MM.1S (cell line): ENCODE measurements around the gene ANKH.

ENCODE experiments used
- DNase-seq: peaks from one replicate; pipeline ENCODE4 v3.0.0-alpha.2; 2015
- H2AFZ ChIP-seq: fragments of 300-600 bp; sonication (generic); 2 replicates; pipeline ENCODE4 v1.6.0; 2016; ENCODE audit warnings: antibody characterized with exemption, low read length
- H3F3A ChIP-seq: fragments of 300-600 bp; sonication (generic); 2 replicates; pipeline ENCODE4 v1.6.1; 2016; ENCODE audit warnings: mild to moderate bottlenecking, antibody characterized with exemption, low read length, moderate library complexity, mixed read lengths; ENCODE audit not compliant: insufficient read depth
- H3K27ac ChIP-seq: fragments of 300-600 bp; sonication (generic); 2 replicates; pipeline ENCODE4 v1.5.1; 2016; ENCODE audit warnings: mild to moderate bottlenecking, low read length
- H3K27me3 ChIP-seq: fragments of 300-600 bp; sonication (generic); replicated peaks from 2 replicates; pipeline ENCODE4 v1.6.0; 2016; ENCODE audit warnings: low read length; ENCODE audit not compliant: insufficient read depth
- H3K36me3 ChIP-seq: fragments of 300-600 bp; sonication (generic); replicated peaks from 2 replicates; pipeline ENCODE4 v1.6.1; 2016; ENCODE audit warnings: mild to moderate bottlenecking, low read length, mixed read lengths; ENCODE audit not compliant: insufficient read depth
- H3K4me1 ChIP-seq: fragments of 300-600 bp; sonication (generic); 2 replicates; pipeline ENCODE4 v1.6.1; 2016; ENCODE audit warnings: low read length, mixed read lengths
- H3K4me2 ChIP-seq: fragments of 300-600 bp; sonication (generic); 2 replicates; pipeline ENCODE4 v1.6.0; 2016; ENCODE audit warnings: low read depth, low read length
- H3K4me3 ChIP-seq: fragments of 300-600 bp; sonication (generic); 2 replicates; pipeline ENCODE4 v1.5.1; 2016; ENCODE audit warnings: low read length, mixed read lengths
- H3K79me2 ChIP-seq: fragments of 300-600 bp; sonication (generic); 2 replicates; pipeline ENCODE4 v1.6.1; 2016; ENCODE audit warnings: mixed run types, low read length, mixed read lengths
- H3K9ac ChIP-seq: fragments of 300-600 bp; sonication (generic); 2 replicates; pipeline ENCODE4 v1.6.1; 2016; ENCODE audit warnings: low read length, mixed read lengths
- H3K9me2 ChIP-seq: fragments of 300-600 bp; sonication (generic); replicated peaks from 2 replicates; pipeline ENCODE4 v1.6.1; 2016; ENCODE audit warnings: mild to moderate bottlenecking, low read length, mixed read lengths; ENCODE audit not compliant: insufficient read depth
- H3K9me3 ChIP-seq: fragments of 300-600 bp; sonication (generic); replicated peaks from 2 replicates; pipeline ENCODE4 v1.6.1; 2016; ENCODE audit warnings: mild to moderate bottlenecking, low read length, mixed read lengths; ENCODE audit not compliant: insufficient read depth
- H4K20me1 ChIP-seq: fragments of 300-600 bp; sonication (generic); 2 replicates; pipeline ENCODE4 v1.6.1; 2016; ENCODE audit warnings: mild to moderate bottlenecking, low read length, moderate library complexity, mixed read lengths; ENCODE audit not compliant: insufficient read depth
- EZH2 ChIP-seq: fragments of 300-600 bp; sonication (generic); optimal IDR thresholded peaks from 2 replicates; pipeline ENCODE3; 2017; ENCODE audit warnings: low read depth, mild to moderate bottlenecking, antibody characterized with exemption, low read length, mixed read lengths
- EZH2phosphoT487 ChIP-seq: fragments of 300-600 bp; sonication (generic); IDR thresholded peaks from 2 replicates; pipeline ENCODE4 v1.6.1; 2018; ENCODE audit warnings: antibody characterized with exemption, low read length
- TF ChIP-seq, protein P1 (sequence below): fragments of 300-600 bp; sonication (generic); IDR thresholded peaks from 2 replicates; pipeline ENCODE4 v1.5.1; 2016; ENCODE audit warnings: antibody characterized with exemption, low read length, mixed read lengths

Gene ANKH

DNA sequence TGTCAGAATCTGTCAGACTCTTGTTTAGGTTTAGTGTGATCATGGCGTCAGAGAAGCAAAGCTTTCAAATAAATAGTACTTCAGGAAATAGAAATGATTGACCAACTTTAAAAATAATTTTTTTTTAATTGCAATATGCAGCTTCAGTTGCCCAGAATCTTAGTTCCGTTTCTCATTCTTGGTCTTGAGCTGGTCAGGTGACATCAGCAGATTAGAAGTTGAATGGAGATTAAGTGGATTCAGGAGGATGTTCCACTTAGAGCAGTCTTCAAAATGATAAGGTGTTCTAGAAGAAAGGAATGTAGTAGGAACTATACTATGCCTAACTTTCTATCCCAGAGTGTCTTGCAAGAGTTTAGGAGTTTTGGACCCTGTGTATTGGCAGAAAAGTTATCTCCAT, 176.4 kb downstream of the ANKH start:
- TF ChIP-seq, protein P1, sequence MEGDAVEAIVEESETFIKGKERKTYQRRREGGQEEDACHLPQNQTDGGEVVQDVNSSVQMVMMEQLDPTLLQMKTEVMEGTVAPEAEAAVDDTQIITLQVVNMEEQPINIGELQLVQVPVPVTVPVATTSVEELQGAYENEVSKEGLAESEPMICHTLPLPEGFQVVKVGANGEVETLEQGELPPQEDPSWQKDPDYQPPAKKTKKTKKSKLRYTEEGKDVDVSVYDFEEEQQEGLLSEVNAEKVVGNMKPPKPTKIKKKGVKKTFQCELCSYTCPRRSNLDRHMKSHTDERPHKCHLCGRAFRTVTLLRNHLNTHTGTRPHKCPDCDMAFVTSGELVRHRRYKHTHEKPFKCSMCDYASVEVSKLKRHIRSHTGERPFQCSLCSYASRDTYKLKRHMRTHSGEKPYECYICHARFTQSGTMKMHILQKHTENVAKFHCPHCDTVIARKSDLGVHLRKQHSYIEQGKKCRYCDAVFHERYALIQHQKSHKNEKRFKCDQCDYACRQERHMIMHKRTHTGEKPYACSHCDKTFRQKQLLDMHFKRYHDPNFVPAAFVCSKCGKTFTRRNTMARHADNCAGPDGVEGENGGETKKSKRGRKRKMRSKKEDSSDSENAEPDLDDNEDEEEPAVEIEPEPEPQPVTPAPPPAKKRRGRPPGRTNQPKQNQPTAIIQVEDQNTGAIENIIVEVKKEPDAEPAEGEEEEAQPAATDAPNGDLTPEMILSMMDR: no peak
- TF ChIP-seq EZH2: no peak
- TF ChIP-seq EZH2phosphoT487: no peak
- Histone ChIP-seq H3F3A (no peaks in the 10 kb centered on the region), H3K9me2 (no peaks in the 10 kb centered on the region), H3K9me3 (no peaks in the 10 kb centered on the region), H3K36me3 (peaks cover 20% of the 10 kb centered on the region), H3K27ac (no peak overlapping the region), H4K20me1 (no peaks in the 10 kb centered on the region), H3K4me3 (no peak overlapping the region), H3K4me1 (no peaks in the 10 kb centered on the region), H2AFZ (no peak overlapping the region), H3K27me3 (no peaks in the 10 kb centered on the region), H3K79me2 (peaks cover 26% of the 10 kb centered on the region; the same call in 1 of the 2 replicates), H3K9ac (no peak overlapping the region), H3K4me2 (no peak overlapping the region)
- DNase-seq: no peak

DNA sequence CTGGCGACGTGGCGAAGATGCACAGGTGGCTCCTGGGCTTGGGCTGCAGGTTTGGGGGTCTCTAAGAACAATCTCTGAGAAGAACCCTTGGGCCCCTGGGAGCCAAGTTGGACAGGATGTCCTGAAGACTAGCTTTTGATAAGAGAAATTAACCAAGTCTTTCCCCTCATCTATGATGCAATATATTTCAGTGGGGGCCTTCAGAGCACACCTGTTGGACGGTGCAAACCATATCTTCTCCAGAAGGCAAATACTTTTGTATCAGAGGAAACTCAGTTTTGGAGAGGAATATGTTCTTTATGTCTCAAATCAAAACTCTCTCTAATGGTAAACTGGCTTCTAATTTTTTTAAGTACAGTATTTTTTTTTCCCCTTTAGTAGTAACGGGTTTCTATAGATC, 178.5 kb downstream of the ANKH start:
- TF ChIP-seq, protein P1: no peak
- TF ChIP-seq EZH2: no peak
- no peak for TF ChIP-seq EZH2phosphoT487
- no peak overlapping the region for H3K27ac ChIP-seq
- peaks cover 30% of the 10 kb centered on the region for H3K79me2 ChIP-seq
- peaks cover 40% of the 10 kb centered on the region for H3K36me3 ChIP-seq
- no peaks in the 10 kb centered on the region for H3K27me3 ChIP-seq
- no peaks in the 10 kb centered on the region for H4K20me1 ChIP-seq
- H3K9me2 ChIP-seq: no peaks in the 10 kb centered on the region
- H2AFZ ChIP-seq: no peak overlapping the region
- no peaks in the 10 kb centered on the region for H3F3A ChIP-seq
- no peak overlapping the region for H3K4me2 ChIP-seq
- no peaks in the 10 kb centered on the region for H3K4me1 ChIP-seq
- no peak overlapping the region for H3K4me3 ChIP-seq
- no peak for DNase-seq
- H3K9ac ChIP-seq: no peak overlapping the region
- H3K9me3 ChIP-seq: no peaks in the 10 kb centered on the region

DNA sequence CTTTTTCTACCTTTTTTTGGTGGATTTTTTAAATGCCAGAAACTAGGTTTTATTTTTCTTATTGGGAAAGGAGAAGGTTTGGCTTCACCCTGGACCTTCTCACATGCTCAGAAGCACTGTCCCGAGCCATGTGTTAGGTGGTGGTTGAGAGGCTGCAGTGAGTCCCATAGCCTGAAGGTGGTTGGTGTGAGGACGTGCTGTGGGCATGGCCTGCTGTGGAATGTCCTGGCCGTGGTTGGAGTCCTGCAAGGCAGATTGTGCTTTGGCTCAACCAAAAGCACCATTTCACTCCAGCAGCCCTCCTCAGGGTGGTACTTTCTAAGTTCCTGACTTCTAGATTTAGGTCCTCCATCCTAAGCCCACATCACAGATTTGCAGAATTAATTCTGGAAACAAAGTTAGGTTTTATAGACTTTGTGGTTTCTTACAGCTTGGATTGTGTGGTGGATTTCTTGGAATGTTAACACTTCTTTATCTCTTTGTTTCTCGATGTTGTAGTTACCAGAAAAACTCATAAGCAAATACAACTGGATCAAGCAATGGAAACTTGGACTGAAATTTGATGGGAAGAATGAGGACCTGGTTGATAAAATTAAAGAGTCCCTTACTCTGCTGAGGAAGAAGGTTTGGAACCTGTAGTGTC, 184.4 kb downstream of the ANKH start:
- no peaks in the 10 kb centered on the region for H3K27me3 ChIP-seq
- H3K4me3 ChIP-seq: no peak overlapping the region
- no peak overlapping the region for H3K9ac ChIP-seq
- no peak for DNase-seq
- peaks cover 45% of the 10 kb centered on the region for H3K36me3 ChIP-seq
- H3K27ac ChIP-seq: no peak overlapping the region
- H3K4me2 ChIP-seq: no peak overlapping the region
- no peaks in the 10 kb centered on the region for H3K4me1 ChIP-seq
- H3K79me2 ChIP-seq: peaks cover 53% of the 10 kb centered on the region
- H2AFZ ChIP-seq: no peak overlapping the region
- H3F3A ChIP-seq: no peaks in the 10 kb centered on the region
- no peaks in the 10 kb centered on the region; the same call in 1 of the 2 replicates for H4K20me1 ChIP-seq
- H3K9me3 ChIP-seq: no peaks in the 10 kb centered on the region
- no peaks in the 10 kb centered on the region for H3K9me2 ChIP-seq
- no peak for TF ChIP-seq EZH2
- TF ChIP-seq, protein P1: no peak
